HepG2 (cell line): ENCODE measurements around the gene VAMP2. TPM values are rescaled to one million over a fixed set of nuclear protein-coding genes. Genes with fewer than 3 reads are reported as not detected.

ENCODE experiments used
- BORCS8-MEF2B ChIP-seq: sonication (generic); formaldehyde crosslinking; IDR thresholded peaks from 2 replicates; pipeline ENCODE4 v1.8.0; 2022; ENCODE audit warnings: mild to moderate bottlenecking, missing genetic modification reagents
- CREB1 ChIP-seq, 2 experiments: fragments of 450-650 bp in 1 of 2; IDR thresholded peaks; 2 replicates each; pipeline ENCODE4 v1.6.1; 2016 to 2017; ENCODE audit warnings: control low read depth in 1 of 2, mild to moderate bottlenecking in 1 of 2, missing compliant biosample characterization in 1 of 2, missing genetic modification characterization in 1 of 2
- EHMT2 ChIP-seq: fragments of 200-600 bp; sonication (generic); IDR thresholded peaks from 2 replicates; pipeline ENCODE4 v1.7.0; 2017; ENCODE audit warnings: antibody characterized with exemption, low read depth, low read length, borderline replicate concordance
- GATA4 ChIP-seq: sonication (generic); IDR thresholded peaks from 2 replicates; pipeline ENCODE4 v1.6.1; 2016; ENCODE audit warnings: antibody characterized with exemption, low read depth, borderline replicate concordance
- GPN1 ChIP-seq: sonication (generic); formaldehyde crosslinking; IDR thresholded peaks from 2 replicates; pipeline ENCODE4 v1.5.1; 2020; ENCODE audit warnings: missing genetic modification reagents, borderline replicate concordance
- HNRNPL ChIP-seq: fragments of 200-400 bp; formaldehyde crosslinking; IDR thresholded peaks from 2 replicates; pipeline ENCODE4 v1.6.1; 2017; ENCODE audit warnings: mild to moderate bottlenecking, low read depth, low read length
- HOXD1 ChIP-seq: sonication (generic); formaldehyde crosslinking; IDR thresholded peaks from 2 replicates; pipeline ENCODE4 v1.5.0; 2020; ENCODE audit warnings: missing genetic modification reagents
- KLF13 ChIP-seq: sonication (generic); formaldehyde crosslinking; IDR thresholded peaks from 2 replicates; pipeline ENCODE4 v1.4.0; 2020; ENCODE audit warnings: mild to moderate bottlenecking, missing genetic modification reagents
- NFIC ChIP-seq: IDR thresholded peaks from 2 replicates; pipeline ENCODE4 v1.6.1; 2012; ENCODE audit warnings: mild to moderate bottlenecking, low read length, inconsistent platforms
- NFKB2 ChIP-seq: sonication (generic); formaldehyde crosslinking; IDR thresholded peaks from 2 replicates; pipeline ENCODE4 v1.4.0; 2020; ENCODE audit warnings: missing genetic modification reagents, borderline replicate concordance
- NRL ChIP-seq: sonication (generic); formaldehyde crosslinking; IDR thresholded peaks from 2 replicates; pipeline ENCODE4 v1.5.0; 2020; ENCODE audit warnings: missing genetic modification reagents, mild to moderate bottlenecking, moderate library complexity, borderline replicate concordance
- PHF21A ChIP-seq: sonication (generic); formaldehyde crosslinking; IDR thresholded peaks from 2 replicates; pipeline ENCODE4 v1.5.0; 2020; ENCODE audit warnings: mild to moderate bottlenecking, missing genetic modification reagents
- RBAK ChIP-seq: sonication (generic); formaldehyde crosslinking; IDR thresholded peaks from 2 replicates; pipeline ENCODE4 v1.5.1; 2020; ENCODE audit warnings: mild to moderate bottlenecking, missing genetic modification reagents
- SAFB2 ChIP-seq: sonication (generic); formaldehyde crosslinking; IDR thresholded peaks from 2 replicates; pipeline ENCODE4 v1.5.1; 2020; ENCODE audit warnings: missing genetic modification reagents, low read depth, mild to moderate bottlenecking, borderline replicate concordance
- ZBTB7B ChIP-seq: sonication (generic); formaldehyde crosslinking; IDR thresholded peaks from 2 replicates; pipeline ENCODE4 v1.4.0; 2020; ENCODE audit warnings: missing genetic modification reagents
- ZKSCAN8 ChIP-seq: IDR thresholded peaks from 2 replicates; pipeline ENCODE4 v1.6.1; 2016; ENCODE audit warnings: borderline replicate concordance, missing genetic modification reagents, missing compliant biosample characterization
- ZNF354B ChIP-seq: sonication (generic); formaldehyde crosslinking; IDR thresholded peaks from 2 replicates; pipeline ENCODE4 v1.8.0; 2022; ENCODE audit warnings: mild to moderate bottlenecking, missing genetic modification reagents
- ZNF660 ChIP-seq: sonication (generic); formaldehyde crosslinking; IDR thresholded peaks from 2 replicates; pipeline ENCODE4 v1.5.1; 2020; ENCODE audit warnings: mild to moderate bottlenecking, low read depth, missing genetic modification reagents, borderline replicate concordance
- polyA plus RNA-seq, 8 experiments: library from polyadenylated mRNA; depleted of rRNA in 3 of 8; stranded (reverse) in 7 of 8; unstranded in 1 of 8; fragments of >200 nt; fragmentation: Illumina TruSeq in 4 of 8; extraction: Trizol in 4 of 8; gene quantifications; 2 replicates each; pipeline versions ENCODE4 v1.2.1 to v1.2.3, GENCODE V29; 2011 to 2016; ENCODE audit warnings: low read depth in 4 of 8, missing spikeins in 1 of 8, mixed read lengths in 1 of 8; ENCODE audit not compliant: insufficient read depth in 1 of 8
- total RNA-seq, 5 experiments: library from RNA; depleted of rRNA; stranded (reverse); fragments of >200 nt; fragmentation: Illumina TruSeq; extraction: Trizol; gene quantifications; 2 replicates each; pipeline ENCODE4 v1.2.3, GENCODE V29; 2016; ENCODE audit warnings: low read depth in 1 of 5
- TF ChIP-seq, protein P1 (sequence below): sonication (generic); formaldehyde crosslinking; IDR thresholded peaks from 2 replicates; pipeline ENCODE4 v1.4.0; 2020; ENCODE audit warnings: missing genetic modification reagents, mild to moderate bottlenecking, borderline replicate concordance
- TF ChIP-seq, protein P2 (sequence below): sonication (generic); formaldehyde crosslinking; IDR thresholded peaks from 2 replicates; pipeline ENCODE4 v1.4.0; 2020; ENCODE audit warnings: mild to moderate bottlenecking, missing genetic modification reagents
- TF ChIP-seq, protein P3 (sequence below): fragments of 450-650 bp; IDR thresholded peaks from 2 replicates; pipeline ENCODE4 v1.6.1; 2017
- TF ChIP-seq, protein P4 (sequence below): sonication (generic); formaldehyde crosslinking; IDR thresholded peaks from 2 replicates; pipeline ENCODE4 v1.8.0; 2022; ENCODE audit warnings: mild to moderate bottlenecking, missing genetic modification reagents; ENCODE audit not compliant: insufficient replicate concordance
- TF ChIP-seq, protein P5 (sequence below): sonication (generic); formaldehyde crosslinking; IDR thresholded peaks from 2 replicates; pipeline ENCODE4 v1.4.0; 2020; ENCODE audit warnings: mild to moderate bottlenecking, missing genetic modification reagents

Gene VAMP2
- total and polyA plus RNA-seq, 2 of the 13 experiments (the other 11 are each of a cell fraction or from before 2014, with no cell fraction given): 3.9 to 17.2 TPM

DNA sequence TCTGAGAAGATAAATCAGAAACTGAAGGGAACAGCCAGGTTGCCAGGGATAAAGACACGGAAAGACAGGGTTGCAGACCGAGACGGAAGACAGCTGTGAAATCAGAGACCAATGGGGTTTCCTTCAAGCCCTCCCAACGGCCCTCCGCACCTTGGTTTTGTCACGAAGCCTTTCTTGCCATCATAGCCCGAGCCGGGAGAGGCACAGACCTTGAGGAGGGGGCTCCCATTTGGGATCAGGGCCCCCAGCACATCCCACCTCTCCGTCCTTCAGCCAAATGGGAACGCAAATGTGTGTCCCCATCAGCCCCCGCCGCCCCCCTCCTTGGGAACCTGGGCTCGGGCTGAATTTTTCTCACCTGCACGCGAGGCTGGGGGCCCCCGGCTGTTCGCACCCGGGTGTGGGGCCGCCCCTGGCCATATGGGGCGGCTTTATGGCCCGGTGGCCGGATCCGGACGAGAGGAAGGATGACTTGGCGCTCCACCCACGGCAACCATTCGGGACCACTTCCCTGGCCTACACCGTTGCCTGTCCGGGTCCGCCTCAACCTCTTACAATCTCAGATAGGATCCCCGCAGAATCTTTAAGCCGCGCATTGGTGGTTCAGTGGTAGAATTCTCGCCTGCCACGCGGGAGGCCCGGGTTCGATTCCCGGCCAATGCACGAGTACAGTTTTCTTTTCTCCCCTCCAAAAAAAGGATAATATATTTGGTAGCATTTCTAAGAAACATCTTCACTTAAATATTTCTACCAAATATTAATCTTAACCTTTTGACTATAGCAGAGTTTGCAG, 37.4 kb downstream of the VAMP2 start (continued):
- TF ChIP-seq, protein P1, sequence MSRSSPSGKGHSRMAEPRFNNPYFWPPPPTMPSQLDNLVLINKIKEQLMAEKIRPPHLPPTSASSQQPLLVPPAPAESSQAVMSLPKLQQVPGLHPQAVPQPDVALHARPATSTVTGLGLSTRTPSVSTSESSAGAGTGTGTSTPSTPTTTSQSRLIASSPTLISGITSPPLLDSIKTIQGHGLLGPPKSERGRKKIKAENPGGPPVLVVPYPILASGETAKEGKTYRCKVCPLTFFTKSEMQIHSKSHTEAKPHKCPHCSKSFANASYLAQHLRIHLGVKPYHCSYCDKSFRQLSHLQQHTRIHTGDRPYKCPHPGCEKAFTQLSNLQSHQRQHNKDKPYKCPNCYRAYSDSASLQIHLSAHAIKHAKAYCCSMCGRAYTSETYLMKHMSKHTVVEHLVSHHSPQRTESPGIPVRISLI (CRISPR knock-in tag): no peak
- TF ChIP-seq SAFB2 (no peak), ZKSCAN8 (CRISPR knock-in tag) (peak; percentile 46; the same call in 1 of the 2 replicates), ZBTB7B (0 out of 2 replicates have a peak, but pooled peaks have one; percentile 50), GPN1 (no peak), BORCS8-MEF2B (CRISPR knock-in tag) (no peak), HNRNPL (no peak), CREB1 (IDR thresholded peaks at IDR 0.05) (no peak), CREB1 (CRISPR knock-in tag; IDR thresholded peaks at IDR 0.05) (no peak), NRL (CRISPR knock-in tag) (no peak), NFKB2 (CRISPR knock-in tag) (peak; percentile 23; the same call in 1 of the 2 replicates), RBAK (no peak), KLF13 (CRISPR knock-in tag) (no peak), ZNF660 (CRISPR knock-in tag) (no peak), EHMT2 (no peak), NFIC (peak; percentile 37; the same call in 1 of the 2 replicates), HOXD1 (no peak), ZNF354B (CRISPR knock-in tag) (no peak), GATA4 (no peak), PHF21A (CRISPR knock-in tag) (peak; percentile 33; the same call in 1 of the 2 replicates)
- TF ChIP-seq, protein P2, sequence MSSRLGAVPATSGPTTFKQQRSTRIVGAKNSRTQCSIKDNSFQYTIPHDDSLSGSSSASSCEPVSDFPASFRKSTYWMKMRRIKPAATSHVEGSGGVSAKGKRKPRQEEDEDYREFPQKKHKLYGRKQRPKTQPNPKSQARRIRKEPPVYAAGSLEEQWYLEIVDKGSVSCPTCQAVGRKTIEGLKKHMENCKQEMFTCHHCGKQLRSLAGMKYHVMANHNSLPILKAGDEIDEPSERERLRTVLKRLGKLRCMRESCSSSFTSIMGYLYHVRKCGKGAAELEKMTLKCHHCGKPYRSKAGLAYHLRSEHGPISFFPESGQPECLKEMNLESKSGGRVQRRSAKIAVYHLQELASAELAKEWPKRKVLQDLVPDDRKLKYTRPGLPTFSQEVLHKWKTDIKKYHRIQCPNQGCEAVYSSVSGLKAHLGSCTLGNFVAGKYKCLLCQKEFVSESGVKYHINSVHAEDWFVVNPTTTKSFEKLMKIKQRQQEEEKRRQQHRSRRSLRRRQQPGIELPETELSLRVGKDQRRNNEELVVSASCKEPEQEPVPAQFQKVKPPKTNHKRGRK (CRISPR knock-in tag): no peak
- TF ChIP-seq, protein P3, sequence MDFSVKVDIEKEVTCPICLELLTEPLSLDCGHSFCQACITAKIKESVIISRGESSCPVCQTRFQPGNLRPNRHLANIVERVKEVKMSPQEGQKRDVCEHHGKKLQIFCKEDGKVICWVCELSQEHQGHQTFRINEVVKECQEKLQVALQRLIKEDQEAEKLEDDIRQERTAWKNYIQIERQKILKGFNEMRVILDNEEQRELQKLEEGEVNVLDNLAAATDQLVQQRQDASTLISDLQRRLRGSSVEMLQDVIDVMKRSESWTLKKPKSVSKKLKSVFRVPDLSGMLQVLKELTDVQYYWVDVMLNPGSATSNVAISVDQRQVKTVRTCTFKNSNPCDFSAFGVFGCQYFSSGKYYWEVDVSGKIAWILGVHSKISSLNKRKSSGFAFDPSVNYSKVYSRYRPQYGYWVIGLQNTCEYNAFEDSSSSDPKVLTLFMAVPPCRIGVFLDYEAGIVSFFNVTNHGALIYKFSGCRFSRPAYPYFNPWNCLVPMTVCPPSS: no peak
- TF ChIP-seq, protein P4, sequence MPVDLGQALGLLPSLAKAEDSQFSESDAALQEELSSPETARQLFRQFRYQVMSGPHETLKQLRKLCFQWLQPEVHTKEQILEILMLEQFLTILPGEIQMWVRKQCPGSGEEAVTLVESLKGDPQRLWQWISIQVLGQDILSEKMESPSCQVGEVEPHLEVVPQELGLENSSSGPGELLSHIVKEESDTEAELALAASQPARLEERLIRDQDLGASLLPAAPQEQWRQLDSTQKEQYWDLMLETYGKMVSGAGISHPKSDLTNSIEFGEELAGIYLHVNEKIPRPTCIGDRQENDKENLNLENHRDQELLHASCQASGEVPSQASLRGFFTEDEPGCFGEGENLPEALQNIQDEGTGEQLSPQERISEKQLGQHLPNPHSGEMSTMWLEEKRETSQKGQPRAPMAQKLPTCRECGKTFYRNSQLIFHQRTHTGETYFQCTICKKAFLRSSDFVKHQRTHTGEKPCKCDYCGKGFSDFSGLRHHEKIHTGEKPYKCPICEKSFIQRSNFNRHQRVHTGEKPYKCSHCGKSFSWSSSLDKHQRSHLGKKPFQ (CRISPR knock-in tag): peak; percentile 64
- TF ChIP-seq, protein P5, sequence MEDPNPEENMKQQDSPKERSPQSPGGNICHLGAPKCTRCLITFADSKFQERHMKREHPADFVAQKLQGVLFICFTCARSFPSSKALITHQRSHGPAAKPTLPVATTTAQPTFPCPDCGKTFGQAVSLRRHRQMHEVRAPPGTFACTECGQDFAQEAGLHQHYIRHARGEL (CRISPR knock-in tag): no peak
